Activated naive CD4-positive, alpha-beta T cell treated with anti-CD3 and anti-CD28 coated beads, Interleukin-2, amount 50 U/mL, for 72 hours (primary cell): Measurements from ENCODE around the gene OR2AE1. TPM values are rescaled to one million over a fixed set of nuclear protein-coding genes. Genes with fewer than 3 reads are reported as not detected.
"Not testable (repeated sequence)": the region's sequence is repeated elsewhere in the genome, so short reads cannot be mapped to it uniquely, and the experiment has no call there.

Experiments used
- ATAC-seq, 2 donors: fragments of 150-1000 bp; cut with Tn5 transposase; 2 replicates each; pipeline ENCODE4 v1.10.0; 2021; ENCODE audit warnings: mild to moderate bottlenecking in 2 of 2, moderate library complexity in 2 of 2
- DNase-seq, 2 donors: peaks; one replicate each; pipeline ENCODE4 v3.0.0; 2021 to 2022; ENCODE audit warnings: low spot score in 2 of 2
- H3K27ac Mint-ChIP-seq, 2 donors: one replicate each; pipeline ENCODE4 v1.8.0; 2022; ENCODE audit warnings: mild to moderate bottlenecking in 2 of 2, mixed read lengths in 2 of 2
- H3K36me3 Mint-ChIP-seq, 2 donors: one replicate each; pipeline ENCODE4 v1.8.0; 2022; ENCODE audit warnings: mixed read lengths in 2 of 2
- H3K9me3 Mint-ChIP-seq, 2 donors: one replicate each; pipeline ENCODE4 v1.8.0; 2022; ENCODE audit warnings: mixed read lengths in 2 of 2
- total RNA-seq, 2 donors: library from RNA; stranded (reverse); gene quantifications; one replicate each; pipeline ENCODE4 v1.2.3, GENCODE V29; 2022

The OR2AE1 gene
- total RNA-seq, 2 donors from 2014 or later = 0.31 TPM; not detected in 1

- Mint-ChIP-seq H3K36me3 (no peaks in the 10 kb centered on the region), H3K27ac (no peak overlapping the region), H3K9me3 (no peaks in the 10 kb centered on the region)
- ATAC-seq (no peak), DNase-seq (no peak)
Observed at GRCh38 chr7:99876491-99876890, 342 bp downstream of the OR2AE1 start.

GRCh38 chr7:99868246-99868645 is 8.6 kb downstream of the OR2AE1 start:
- DNase-seq (no peak), ATAC-seq (no peak)
- Mint-ChIP-seq H3K9me3 (peaks cover 0 to 4% of the 10 kb centered on the region in 2 donors), H3K27ac (no peak overlapping the region), H3K36me3 (no peaks in the 10 kb centered on the region)

GRCh38 chr7:99867477-99867876 is 9.4 kb downstream of the OR2AE1 start:
- H3K36me3 Mint-ChIP-seq, H3K9me3 Mint-ChIP-seq, ATAC-seq, H3K27ac Mint-ChIP-seq, DNase-seq: not testable (repeated sequence)

DNA sequence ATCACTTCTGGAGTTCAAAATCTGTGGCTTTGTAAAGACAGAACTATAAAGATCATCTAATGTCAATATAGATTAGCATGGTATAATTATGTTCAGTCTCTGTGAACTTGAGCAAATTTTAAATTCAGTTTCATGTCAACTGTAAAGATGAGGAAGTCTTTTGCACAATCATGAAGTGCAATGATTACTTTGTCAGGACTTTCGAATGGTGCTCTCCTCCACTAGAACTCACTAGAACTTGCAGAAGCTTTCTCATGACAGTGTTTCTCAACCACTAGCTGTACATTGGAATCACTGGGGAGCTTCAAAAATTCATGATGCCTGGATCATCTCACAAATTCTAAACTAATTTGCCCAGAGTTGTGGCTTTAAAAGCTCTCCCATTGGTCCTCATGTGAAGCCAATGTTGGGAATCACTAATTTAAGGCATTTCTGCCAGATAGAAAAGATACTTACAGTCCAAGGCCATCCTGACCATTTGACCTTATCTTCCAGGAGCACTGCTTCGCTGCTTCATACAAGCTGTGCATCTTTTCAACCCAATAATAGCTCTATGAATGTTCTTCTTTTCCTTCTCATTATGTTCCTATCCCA is 12.9 kb downstream of the OR2AE1 start:
- peaks cover 0 to 4% of the 10 kb centered on the region in 2 donors for H3K9me3 Mint-ChIP-seq
- ATAC-seq (no peak), DNase-seq (no peak)
- H3K27ac Mint-ChIP-seq = no peak overlapping the region
- no peaks in the 10 kb centered on the region for H3K36me3 Mint-ChIP-seq

DNA sequence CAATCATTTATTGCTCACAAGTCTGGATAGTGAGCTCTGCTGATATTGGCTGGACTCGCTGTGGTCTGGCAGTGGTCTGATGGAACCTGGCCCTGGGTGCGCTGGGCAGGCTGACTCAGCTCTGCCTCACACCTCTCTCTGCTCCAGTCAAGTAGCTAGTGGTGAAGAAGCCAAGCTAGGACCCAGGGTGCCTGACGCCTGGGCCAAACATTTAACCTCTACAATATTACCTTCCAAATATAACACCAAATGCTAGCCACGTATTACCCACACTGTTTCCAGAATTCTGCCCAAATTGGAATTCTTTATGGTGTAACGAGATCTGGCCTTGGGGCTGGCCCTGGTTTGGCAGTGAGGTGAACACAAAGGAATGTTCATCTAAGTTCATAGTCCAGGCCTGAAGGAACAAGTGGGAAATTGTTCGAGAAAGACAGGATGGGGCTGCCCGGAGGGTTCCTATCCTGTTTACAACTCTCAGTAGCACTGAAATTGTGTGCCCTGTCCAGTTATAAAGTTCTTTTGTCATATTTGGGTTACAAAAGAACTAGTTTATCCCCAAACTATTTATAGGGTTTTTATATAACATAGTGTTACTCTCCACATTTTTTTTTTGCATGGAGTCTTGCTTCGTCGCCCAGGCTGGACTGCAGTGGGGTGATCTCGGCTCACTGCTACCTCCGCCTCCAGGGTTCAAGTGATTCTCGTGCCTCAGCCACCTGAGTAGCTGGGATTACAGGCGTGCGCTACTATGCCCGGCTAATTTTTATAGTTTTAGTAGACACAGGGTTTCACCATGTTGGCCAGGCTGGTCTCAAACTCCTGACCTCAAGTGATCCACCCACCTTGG is 16.3 kb downstream of the OR2AE1 start:
- Mint-ChIP-seq H3K27ac (no peak overlapping the region), H3K36me3 (no peaks in the 10 kb centered on the region), H3K9me3 (no peaks in the 10 kb centered on the region)
- ATAC-seq (no peak), DNase-seq (no peak)

GRCh38 chr7:99855236-99855635 is 21.6 kb downstream of the OR2AE1 start:
- no peaks in the 10 kb centered on the region for H3K9me3 Mint-ChIP-seq
- no peak for ATAC-seq
- H3K36me3 Mint-ChIP-seq = no peaks in the 10 kb centered on the region
- H3K27ac Mint-ChIP-seq = no peak overlapping the region
- DNase-seq = no peak

GRCh38 chr7:99848420-99849216 is 28.2 kb downstream of the OR2AE1 start:
- no peak for ATAC-seq
- Mint-ChIP-seq H3K36me3 (no peaks in the 10 kb centered on the region), H3K27ac (no peak overlapping the region), H3K9me3 (no peaks in the 10 kb centered on the region)
- DNase-seq = no peak

- ATAC-seq (no peak), DNase-seq (no peak)
- Mint-ChIP-seq H3K9me3 (no peaks in the 10 kb centered on the region), H3K27ac (no peak overlapping the region), H3K36me3 (no peaks in the 10 kb centered on the region)
Observed at GRCh38 chr7:99844328-99844727, 32.5 kb downstream of the OR2AE1 start.

GRCh38 chr7:99843808-99844207 is 33.0 kb downstream of the OR2AE1 start:
- H3K9me3 Mint-ChIP-seq = no peaks in the 10 kb centered on the region
- H3K27ac Mint-ChIP-seq = no peak overlapping the region
- no peaks in the 10 kb centered on the region for H3K36me3 Mint-ChIP-seq
- ATAC-seq (peak in 1 of 2 donors; percentile 9), DNase-seq (no peak)

DNA sequence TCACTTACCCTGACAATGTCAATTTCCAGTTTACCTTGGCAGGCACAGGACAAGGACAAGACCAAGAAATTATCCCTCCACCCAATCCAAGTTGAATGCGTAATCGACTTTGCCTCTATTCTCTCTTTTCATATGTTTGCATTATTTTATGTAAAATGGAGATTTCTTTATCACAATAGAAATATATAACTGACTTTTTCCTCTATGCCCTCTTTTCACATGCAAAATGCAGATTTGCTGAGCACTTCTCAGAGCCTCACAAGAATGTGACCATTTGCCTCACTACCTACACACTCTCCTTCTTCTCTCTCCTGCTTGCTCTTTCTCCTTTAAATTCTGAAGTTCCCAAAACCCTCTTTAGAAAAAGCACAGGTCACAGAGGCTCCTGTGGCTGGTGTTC is 33.9 kb downstream of the OR2AE1 start:
- Mint-ChIP-seq H3K9me3 (no peaks in the 10 kb centered on the region), H3K27ac (no peak overlapping the region), H3K36me3 (no peaks in the 10 kb centered on the region)
- no peak for DNase-seq
- no peak for ATAC-seq

DNA sequence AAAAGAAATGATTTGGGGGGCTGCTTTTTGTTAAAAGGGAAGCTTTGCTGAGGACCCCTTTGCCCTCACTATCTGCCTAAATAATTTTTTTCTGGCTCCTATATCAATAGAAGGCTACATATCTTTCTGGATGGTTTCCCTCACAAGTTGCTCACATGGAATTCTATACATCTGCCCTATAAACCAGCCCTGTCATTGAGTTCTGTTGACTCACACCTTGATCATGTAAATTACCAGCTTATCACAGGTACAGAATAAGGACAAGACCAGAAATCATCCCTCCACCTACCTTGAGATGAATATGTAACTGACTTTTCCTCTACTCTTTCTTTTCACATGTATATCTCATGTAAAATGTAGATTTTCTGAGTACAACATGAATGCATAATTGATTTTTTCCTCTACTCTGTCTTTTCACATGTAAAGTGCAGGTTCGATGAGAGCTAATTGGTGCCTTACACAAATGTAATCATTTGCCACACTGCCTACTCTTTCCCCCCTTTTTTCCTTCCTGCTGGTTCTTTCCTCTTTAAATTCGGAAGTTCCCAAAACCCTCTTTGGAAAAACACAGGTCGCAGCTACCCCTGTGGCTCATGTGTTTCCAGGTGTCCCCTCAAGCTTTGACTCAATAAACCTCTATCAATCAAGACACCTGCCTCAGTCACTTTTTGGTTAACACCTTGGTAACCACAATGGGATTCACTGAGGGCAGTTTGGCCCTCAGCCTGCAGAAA is 36.5 kb downstream of the OR2AE1 start:
- ATAC-seq = peak in 1 of 2 donors; percentile 11
- Mint-ChIP-seq H3K27ac (peak overlapping the region in 1 of 2 donors; percentile 9), H3K36me3 (no peaks in the 10 kb centered on the region), H3K9me3 (no peaks in the 10 kb centered on the region)
- DNase-seq = no peak

- H3K9me3 Mint-ChIP-seq = no peaks in the 10 kb centered on the region
- ATAC-seq (no peak), DNase-seq (no peak)
- no peaks in the 10 kb centered on the region for H3K36me3 Mint-ChIP-seq
- peak overlapping the region in 1 of 2 donors; percentile 67 for H3K27ac Mint-ChIP-seq
Observed at GRCh38 chr7:99839287-99840021, 37.4 kb downstream of the OR2AE1 start.

DNA sequence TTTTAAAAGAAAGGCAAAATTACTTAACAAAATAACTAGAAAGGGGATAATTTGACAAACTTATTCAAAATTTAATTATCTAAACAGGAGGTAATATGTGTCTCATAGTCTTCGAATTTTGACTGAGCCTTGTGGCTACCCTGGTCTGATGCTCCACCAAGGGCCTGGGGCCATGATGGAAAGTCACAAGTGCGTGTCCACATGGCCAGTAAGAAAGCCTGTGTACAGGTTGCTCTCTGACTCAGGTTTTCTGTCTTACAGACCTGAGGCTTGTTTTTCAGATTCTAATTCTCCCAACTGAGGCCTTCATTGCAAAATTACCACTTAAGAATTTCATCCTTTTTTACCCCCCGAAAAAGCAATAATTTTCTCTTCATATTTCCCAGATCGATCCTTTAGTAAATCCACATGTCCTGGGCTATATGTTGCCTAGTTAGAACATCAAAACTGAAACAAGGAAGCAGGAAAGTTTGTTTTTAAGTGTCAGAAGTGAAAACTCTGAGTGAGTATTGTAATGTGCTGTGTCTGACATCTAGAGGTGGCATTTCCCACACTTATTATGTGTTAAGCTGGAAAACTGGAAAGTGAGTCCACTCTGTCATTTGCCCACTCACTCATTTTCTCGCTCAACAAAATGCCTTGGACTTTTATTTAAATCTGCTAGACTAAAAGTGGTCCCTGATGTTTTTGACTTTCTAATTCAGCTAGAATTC is 39.0 kb downstream of the OR2AE1 start:
- DNase-seq = no peak
- H3K27ac Mint-ChIP-seq = peak overlapping the region; percentile 37 to 75
- peak; percentile 70 to 88 for ATAC-seq
- no peaks in the 10 kb centered on the region for H3K36me3 Mint-ChIP-seq
- no peaks in the 10 kb centered on the region for H3K9me3 Mint-ChIP-seq

DNA sequence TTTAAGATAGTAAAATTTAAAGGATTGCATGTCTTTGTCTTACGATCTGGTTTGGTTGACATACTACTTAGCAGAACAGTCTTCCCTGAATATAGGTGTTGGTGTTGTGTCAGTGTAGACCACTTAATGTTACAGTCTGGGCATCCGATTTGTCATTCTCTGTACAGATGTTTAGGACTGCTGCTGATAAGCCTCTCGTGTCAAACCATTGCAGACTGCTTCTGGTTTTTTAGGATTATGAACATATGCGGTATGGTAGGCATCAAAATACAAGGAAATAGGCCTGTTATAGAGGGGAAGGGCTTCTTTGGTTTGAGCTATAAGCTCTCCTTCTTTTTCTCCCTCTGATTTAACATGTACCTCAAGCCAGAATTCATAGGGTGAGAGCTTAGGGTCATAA is 41.6 kb downstream of the OR2AE1 start:
- Mint-ChIP-seq H3K27ac (no peak overlapping the region), H3K36me3 (no peaks in the 10 kb centered on the region), H3K9me3 (no peaks in the 10 kb centered on the region)
- DNase-seq (no peak), ATAC-seq (no peak)

GRCh38 chr7:99834382-99834781 is 42.5 kb downstream of the OR2AE1 start:
- Mint-ChIP-seq H3K36me3 (no peaks in the 10 kb centered on the region), H3K9me3 (no peaks in the 10 kb centered on the region), H3K27ac (no peak overlapping the region)
- no peak for ATAC-seq
- no peak for DNase-seq
